ENCODE measurements around the gene R3HDM1. TPM values are rescaled to one million over a fixed set of nuclear protein-coding genes. Genes with fewer than 3 reads are reported as not detected.
A peak's percentile ranks its signal among the peaks of the same experiment; 100 is the strongest.

R3HDM1 gene
- total RNA-seq, 1 experiment from 2014 or later: 62.6 TPM

GRCh38 chr2:135743860-135744259, 212.6 kb downstream of the R3HDM1 start:
- Histone ChIP-seq H3K9me3 (ENCODE audit: control insufficient read depth, insufficient read depth, low read depth, low read length) (no peaks in the 10 kb centered on the region), H3K36me3 (ENCODE audit: control insufficient read depth, insufficient read depth, low read length) (no peaks in the 10 kb centered on the region; the same call in 1 of the 2 replicates), H3K4me3 (ENCODE audit: low read depth in 2 of 2, low read length in 2 of 2) (peak overlapping the region; percentile 17 to 88; a peak in 3 of 4 replicates), H3K27me3 (ENCODE audit: control insufficient read depth, insufficient read depth, low read length) (no peaks in the 10 kb centered on the region), H3K27ac (ENCODE audit: low read length) (peak overlapping the region; percentile 78), H3K4me1 (ENCODE audit: control insufficient read depth, insufficient read depth, low read length) (peaks cover 16% of the 10 kb centered on the region)
- ChIA-PET CTCF (no interaction called here), POLR2A (interaction anchor here (0.6 kb wide), 1 partner anchor 13 kb away, joined by 4 read pairs; no protein-coding TSS in a partner anchor)
- BruUV-seq (replicated peaks): no TSS peak
- in situ Hi-C loops (cut with HindIII; ENCODE audit: low pct_unique_long_range_greater_than_20kb, low sequenced_read_pairs) (no loop called here), intact Hi-C loops (cut with micrococcal nuclease; ENCODE audit: unreplicated experiment) (no loop called here)
- ATAC-seq (no peak), DNase-seq (ENCODE audit: low read depth, low spot score) (no peak)
- no peak for TF ChIP-seq POLR2AphosphoS5 (IDR thresholded peaks at IDR 0.05; ENCODE audit: low read depth, low read length)
- no peak for TF ChIP-seq CTCF (IDR thresholded peaks at IDR 0.05)
- TF ChIP-seq TCF7L2 (IDR thresholded peaks at IDR 0.05; ENCODE audit: low read depth, low read length): no peak
- TF ChIP-seq, protein P1, sequence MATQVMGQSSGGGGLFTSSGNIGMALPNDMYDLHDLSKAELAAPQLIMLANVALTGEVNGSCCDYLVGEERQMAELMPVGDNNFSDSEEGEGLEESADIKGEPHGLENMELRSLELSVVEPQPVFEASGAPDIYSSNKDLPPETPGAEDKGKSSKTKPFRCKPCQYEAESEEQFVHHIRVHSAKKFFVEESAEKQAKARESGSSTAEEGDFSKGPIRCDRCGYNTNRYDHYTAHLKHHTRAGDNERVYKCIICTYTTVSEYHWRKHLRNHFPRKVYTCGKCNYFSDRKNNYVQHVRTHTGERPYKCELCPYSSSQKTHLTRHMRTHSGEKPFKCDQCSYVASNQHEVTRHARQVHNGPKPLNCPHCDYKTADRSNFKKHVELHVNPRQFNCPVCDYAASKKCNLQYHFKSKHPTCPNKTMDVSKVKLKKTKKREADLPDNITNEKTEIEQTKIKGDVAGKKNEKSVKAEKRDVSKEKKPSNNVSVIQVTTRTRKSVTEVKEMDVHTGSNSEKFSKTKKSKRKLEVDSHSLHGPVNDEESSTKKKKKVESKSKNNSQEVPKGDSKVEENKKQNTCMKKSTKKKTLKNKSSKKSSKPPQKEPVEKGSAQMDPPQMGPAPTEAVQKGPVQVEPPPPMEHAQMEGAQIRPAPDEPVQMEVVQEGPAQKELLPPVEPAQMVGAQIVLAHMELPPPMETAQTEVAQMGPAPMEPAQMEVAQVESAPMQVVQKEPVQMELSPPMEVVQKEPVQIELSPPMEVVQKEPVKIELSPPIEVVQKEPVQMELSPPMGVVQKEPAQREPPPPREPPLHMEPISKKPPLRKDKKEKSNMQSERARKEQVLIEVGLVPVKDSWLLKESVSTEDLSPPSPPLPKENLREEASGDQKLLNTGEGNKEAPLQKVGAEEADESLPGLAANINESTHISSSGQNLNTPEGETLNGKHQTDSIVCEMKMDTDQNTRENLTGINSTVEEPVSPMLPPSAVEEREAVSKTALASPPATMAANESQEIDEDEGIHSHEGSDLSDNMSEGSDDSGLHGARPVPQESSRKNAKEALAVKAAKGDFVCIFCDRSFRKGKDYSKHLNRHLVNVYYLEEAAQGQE (IDR thresholded peaks at IDR 0.05; ENCODE audit: insufficient read depth in 1 of 2, low read depth in 2 of 2, low read length in 1 of 2): no peak
- no peak for TF ChIP-seq SIN3A (IDR thresholded peaks at IDR 0.05; ENCODE audit: borderline replicate concordance, insufficient read depth, low read depth, low read length)

- H3K27ac ChIP-seq (ENCODE audit: low read length): no peak overlapping the region; the same call in 1 of the 2 replicates
- intact Hi-C loops (cut with micrococcal nuclease; ENCODE audit: unreplicated experiment) (no loop called here), in situ Hi-C loops (cut with HindIII; ENCODE audit: low pct_unique_long_range_greater_than_20kb, low sequenced_read_pairs) (no loop called here)
- peaks cover 16% of the 10 kb centered on the region for H3K4me1 ChIP-seq (ENCODE audit: control insufficient read depth, insufficient read depth, low read length)
- H3K36me3 ChIP-seq (ENCODE audit: control insufficient read depth, insufficient read depth, low read length): peaks cover 3% of the 10 kb centered on the region
- no peak for ATAC-seq
- TF ChIP-seq, protein P1 (IDR thresholded peaks at IDR 0.05; ENCODE audit: insufficient read depth in 1 of 2, low read depth in 2 of 2, low read length in 1 of 2): no peak
- no peak for TF ChIP-seq POLR2AphosphoS5 (IDR thresholded peaks at IDR 0.05; ENCODE audit: low read depth, low read length)
- TF ChIP-seq TCF7L2 (IDR thresholded peaks at IDR 0.05; ENCODE audit: low read depth, low read length): no peak
- no peak for TF ChIP-seq SIN3A (IDR thresholded peaks at IDR 0.05; ENCODE audit: borderline replicate concordance, insufficient read depth, low read depth, low read length)
- TF ChIP-seq CTCF (IDR thresholded peaks at IDR 0.05): no peak
- POLR2A ChIA-PET: no interaction called here
- CTCF ChIA-PET: no interaction called here
- DNase-seq (ENCODE audit: low read depth, low spot score): no peak
- H3K27me3 ChIP-seq (ENCODE audit: control insufficient read depth, insufficient read depth, low read length): no peaks in the 10 kb centered on the region
- H3K9me3 ChIP-seq (ENCODE audit: control insufficient read depth, insufficient read depth, low read depth, low read length): no peaks in the 10 kb centered on the region
- no peak overlapping the region for H3K4me3 ChIP-seq (ENCODE audit: low read depth in 2 of 2, low read length in 2 of 2)
- BruUV-seq (replicated peaks): no TSS peak
These were observed 213.6 kb downstream of the R3HDM1 start for GRCh38 chr2:135744760-135745314.

Data from Panc1 (cell line).